ENCODE data around the gene CSF2.

GRCh38 chr5:132055441-132055807, 18.2 kb upstream of the CSF2 start:
- TF ChIP-seq, protein P1, sequence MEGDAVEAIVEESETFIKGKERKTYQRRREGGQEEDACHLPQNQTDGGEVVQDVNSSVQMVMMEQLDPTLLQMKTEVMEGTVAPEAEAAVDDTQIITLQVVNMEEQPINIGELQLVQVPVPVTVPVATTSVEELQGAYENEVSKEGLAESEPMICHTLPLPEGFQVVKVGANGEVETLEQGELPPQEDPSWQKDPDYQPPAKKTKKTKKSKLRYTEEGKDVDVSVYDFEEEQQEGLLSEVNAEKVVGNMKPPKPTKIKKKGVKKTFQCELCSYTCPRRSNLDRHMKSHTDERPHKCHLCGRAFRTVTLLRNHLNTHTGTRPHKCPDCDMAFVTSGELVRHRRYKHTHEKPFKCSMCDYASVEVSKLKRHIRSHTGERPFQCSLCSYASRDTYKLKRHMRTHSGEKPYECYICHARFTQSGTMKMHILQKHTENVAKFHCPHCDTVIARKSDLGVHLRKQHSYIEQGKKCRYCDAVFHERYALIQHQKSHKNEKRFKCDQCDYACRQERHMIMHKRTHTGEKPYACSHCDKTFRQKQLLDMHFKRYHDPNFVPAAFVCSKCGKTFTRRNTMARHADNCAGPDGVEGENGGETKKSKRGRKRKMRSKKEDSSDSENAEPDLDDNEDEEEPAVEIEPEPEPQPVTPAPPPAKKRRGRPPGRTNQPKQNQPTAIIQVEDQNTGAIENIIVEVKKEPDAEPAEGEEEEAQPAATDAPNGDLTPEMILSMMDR (IDR thresholded peaks at IDR 0.05): no peak
- no peak for TF ChIP-seq POLR2A (IDR thresholded peaks at IDR 0.05)

Data from esophagus squamous epithelium (tissue), 4 donors.